Esophagus muscularis mucosa (tissue), 4 donors: ENCODE data around the gene CDC42EP2. TPM values are rescaled to one million over a fixed set of nuclear protein-coding genes. Genes with fewer than 3 reads are reported as not detected.

ENCODE experiments used
- DNase-seq: peaks from one replicate; pipeline ENCODE4 v3.0.0-alpha.2; 2017; ENCODE audit errors: extremely low spot score
- H3K27ac ChIP-seq, 4 donors: fragments of 200-600 bp; sonication (generic); replicated peaks in 1 of 4; 1 replicate in 3 of 4; 2 replicates in 1 of 4; pipeline ENCODE4 v1.5.1; 2016 to 2019; ENCODE audit warnings: mild to moderate bottlenecking in 1 of 4
- H3K27me3 ChIP-seq, 4 donors: fragments of 200-600 bp; sonication (generic); one replicate each; pipeline versions ENCODE4 v1.5.1 to v1.6.0; 2016 to 2019
- H3K36me3 ChIP-seq, 4 donors: fragments of 200-600 bp; sonication (generic); one replicate each; pipeline ENCODE4 v1.5.1; 2016 to 2019
- H3K4me1 ChIP-seq, 4 donors: fragments of 200-600 bp; sonication (generic); one replicate each; pipeline ENCODE4 v1.5.1; 2016 to 2019
- H3K4me3 ChIP-seq, 4 donors: fragments of 200-600 bp; sonication (generic); 1 replicate in 2 of 4; 2 replicates in 2 of 4; pipeline ENCODE4 v1.5.1; 2016 to 2019; ENCODE audit warnings: mild to moderate bottlenecking in 4 of 4, moderate library complexity in 1 of 4
- H3K9me3 ChIP-seq, 4 donors: fragments of 200-600 bp; sonication (generic); 1 replicate in 3 of 4; 2 replicates in 1 of 4; pipeline ENCODE4 v1.5.1; 2016 to 2019
- CTCF ChIP-seq, 3 experiments: fragments of 200-600 bp in 2 of 3; fragments of 450-650 bp in 1 of 3; sonication (generic) in 2 of 3; IDR thresholded peaks; one replicate each; pipeline ENCODE4 v1.5.1; 2017 to 2019; ENCODE audit warnings: antibody characterized with exemption in 3 of 3, mild to moderate bottlenecking in 2 of 3, moderate library complexity in 1 of 3
- EP300 ChIP-seq: sonication (generic); formaldehyde crosslinking; IDR thresholded peaks from one replicate; pipeline ENCODE4 v1.6.1; 2017; ENCODE audit warnings: antibody characterized with exemption
- POLR2A ChIP-seq: fragments of 450-650 bp; IDR thresholded peaks from one replicate; pipeline ENCODE4 v1.6.1; 2017; ENCODE audit warnings: antibody characterized with exemption, moderate library complexity, mild to moderate bottlenecking, low read depth
- POLR2AphosphoS5 ChIP-seq, 2 donors: sonication (generic); formaldehyde crosslinking; IDR thresholded peaks; one replicate each; pipeline ENCODE4 v1.6.1; 2017; ENCODE audit warnings: antibody characterized with exemption in 2 of 2
- WGBS: methylation state at CpG from one replicate; pipeline ENCODE4 v1.1.5; 2018; 5-methylcytosine and 5-hydroxymethylcytosine counted together
- intact Hi-C: fragments of 100-400 bp; cut with DNase I; formaldehyde crosslinking; loops from one replicate; pipeline ENCODE4 v1.15.1; 2023
- total RNA-seq, 4 donors: library from RNA; depleted of rRNA; stranded (reverse); fragments of >200 nt; gene quantifications; one replicate each; pipeline versions ENCODE4 v1.1.0 to v1.2.1, GENCODE V29; 2016

CDC42EP2 gene
- total RNA-seq, 4 donors from 2014 or later, result 39.9 to 90.1 (median 54.4) TPM

GRCh38 chr11:65362320-65362931 is 47.8 kb downstream of the CDC42EP2 start:
- no peak overlapping the region for H3K27ac ChIP-seq
- H3K4me3 ChIP-seq, result no peak overlapping the region
- intact Hi-C loops, result loop anchor here (5.0 to 10.0 kb wide), 2 partner anchors 52 to 150 kb away; no protein-coding TSS in a partner anchor
- WGBS, result 78% methylated on average over 10 of the region's 10 CpGs
- TF ChIP-seq CTCF (IDR thresholded peaks at IDR 0.05) (no peak), POLR2A (no peak), POLR2AphosphoS5 (IDR thresholded peaks at IDR 0.05) (no peak), EP300 (no peak)
- H3K9me3 ChIP-seq, result no peaks in the 10 kb centered on the region
- peaks cover 7 to 9% (median 8%) of the 10 kb centered on the region in 4 donors for H3K4me1 ChIP-seq
- H3K36me3 ChIP-seq, result no peaks in the 10 kb centered on the region
- no peak for DNase-seq
- no peaks in the 10 kb centered on the region for H3K27me3 ChIP-seq

DNA sequence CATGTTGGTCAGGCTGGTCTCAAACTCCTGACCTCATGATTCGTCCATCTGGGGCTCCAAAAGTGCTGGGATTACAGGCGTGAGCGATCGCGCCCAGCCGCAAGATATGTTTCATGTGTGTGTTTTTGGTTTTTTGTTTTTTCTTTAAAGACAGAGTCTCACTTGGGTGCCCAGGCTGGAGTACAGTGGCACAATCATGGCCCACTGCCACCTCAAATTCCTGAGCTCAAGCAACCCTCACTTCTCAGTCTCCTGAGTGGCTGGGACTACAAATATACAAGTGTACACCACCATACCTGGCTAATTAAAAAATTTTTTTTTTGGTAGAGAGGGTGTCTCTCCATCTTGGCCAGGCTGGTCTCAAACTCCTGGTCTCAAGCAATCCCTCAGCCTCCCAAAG is 48.3 kb downstream of the CDC42EP2 start:
- Histone ChIP-seq H3K4me1 (peaks cover 7 to 9% (median 8%) of the 10 kb centered on the region in 4 donors), H3K9me3 (no peaks in the 10 kb centered on the region), H3K36me3 (no peaks in the 10 kb centered on the region), H3K27ac (no peak overlapping the region), H3K27me3 (no peaks in the 10 kb centered on the region), H3K4me3 (no peak overlapping the region)
- TF ChIP-seq EP300, result no peak
- no peak for TF ChIP-seq POLR2A
- no peak for TF ChIP-seq CTCF (IDR thresholded peaks at IDR 0.05)
- no peak for TF ChIP-seq POLR2AphosphoS5 (IDR thresholded peaks at IDR 0.05)
- no peak for DNase-seq
- WGBS, result 86% methylated on average over 6 of the region's 6 CpGs
- intact Hi-C loops, result loop anchor here (5.0 to 10.0 kb wide), 2 partner anchors 52 to 149 kb away; no protein-coding TSS in a partner anchor

DNA sequence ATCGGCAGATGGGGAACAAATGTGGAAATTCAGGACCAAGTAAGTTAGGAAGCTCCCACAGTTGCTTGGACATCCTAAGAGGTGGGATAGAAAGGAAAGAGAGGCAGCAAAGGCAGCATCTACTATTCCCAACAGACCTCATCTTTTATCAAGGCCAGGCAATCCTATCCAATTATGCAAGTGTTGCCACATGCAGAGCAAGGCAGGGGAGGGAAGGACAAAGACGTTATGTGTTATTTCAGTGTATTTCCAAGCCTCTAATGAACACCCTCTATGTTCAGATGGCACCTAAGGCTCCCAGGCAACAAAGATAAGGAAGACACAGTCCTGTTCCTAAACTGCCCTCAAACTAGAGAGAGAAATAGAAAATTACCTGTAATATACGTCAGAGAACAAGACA is 49.1 kb downstream of the CDC42EP2 start:
- Histone ChIP-seq H3K27ac (no peak overlapping the region), H3K4me3 (no peak overlapping the region), H3K9me3 (no peaks in the 10 kb centered on the region), H3K4me1 (peaks cover 7 to 9% (median 8%) of the 10 kb centered on the region in 4 donors), H3K36me3 (no peaks in the 10 kb centered on the region), H3K27me3 (no peaks in the 10 kb centered on the region)
- 73% methylated on average over 3 of the region's 3 CpGs for WGBS
- DNase-seq, result no peak
- intact Hi-C loops, result loop anchor here (5.0 to 10.0 kb wide), 2 partner anchors 51 to 149 kb away; no protein-coding TSS in a partner anchor
- TF ChIP-seq CTCF (IDR thresholded peaks at IDR 0.05) (no peak), EP300 (no peak), POLR2A (no peak), POLR2AphosphoS5 (IDR thresholded peaks at IDR 0.05) (no peak)

- no peak for DNase-seq
- H3K4me3 ChIP-seq, result no peak overlapping the region
- H3K9me3 ChIP-seq, result no peaks in the 10 kb centered on the region
- no peaks in the 10 kb centered on the region for H3K36me3 ChIP-seq
- TF ChIP-seq POLR2AphosphoS5 (IDR thresholded peaks at IDR 0.05), result peak in 1 of 2 donors; percentile 21
- no peak for TF ChIP-seq EP300
- TF ChIP-seq POLR2A, result no peak
- TF ChIP-seq CTCF (IDR thresholded peaks at IDR 0.05), result peak; percentile 73 to 90 (median 86)
- 2% methylated on average over 4 of the region's 4 CpGs for WGBS
- no peaks in the 10 kb centered on the region for H3K27me3 ChIP-seq
- intact Hi-C loops, result loop anchor here (10.0 kb wide), 1 partner anchor 48 kb away; no protein-coding TSS in a partner anchor
- H3K4me1 ChIP-seq, result peaks cover 7 to 11% (median 8%) of the 10 kb centered on the region in 4 donors
- H3K27ac ChIP-seq, result no peak overlapping the region
Observed at GRCh38 chr11:65366340-65366773, 51.7 kb downstream of the CDC42EP2 start.
